ENCODE measurements around the gene IL6ST.
"Not testable (repeated sequence)": the region's sequence is repeated elsewhere in the genome, so short reads cannot be mapped to it uniquely, and the experiment has no call there.

The IL6ST gene

GRCh38 chr5:55991768-55992486, 2.8 kb downstream of the IL6ST start:
- Histone ChIP-seq H4K20me1 (ENCODE audit: insufficient read depth, low read length) (peaks cover 12% of the 10 kb centered on the region), H3K27ac (ENCODE audit: low read length) (no peak overlapping the region), H3K79me2 (ENCODE audit: low read length) (peaks cover 11% of the 10 kb centered on the region)

DNA sequence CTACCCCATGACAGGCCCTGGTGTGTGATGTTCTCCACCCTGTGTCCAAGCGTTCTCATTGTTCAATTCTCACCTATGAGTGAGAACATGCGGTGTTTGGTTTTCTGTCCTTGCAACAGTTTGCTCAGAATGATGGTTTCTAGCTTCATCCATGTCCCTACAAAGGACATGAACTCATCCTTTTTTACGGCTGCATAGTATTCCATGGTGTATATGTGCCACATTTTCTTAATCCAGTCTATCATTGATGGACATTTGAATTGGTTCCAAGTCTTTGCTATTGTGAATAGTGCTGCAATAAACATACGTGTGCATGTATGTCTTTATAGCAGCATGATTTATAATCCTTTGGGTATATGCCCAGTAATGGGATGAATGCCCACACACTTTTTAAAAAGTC, 3.9 kb downstream of the IL6ST start:
- not testable (repeated sequence) for H3K27me3 ChIP-seq (ENCODE audit: low read depth, low read length); H3K4me3 ChIP-seq (ENCODE audit: low read length); H3K4me2 ChIP-seq (ENCODE audit: low read length); H2AFZ ChIP-seq (ENCODE audit: low read depth, low read length); H3K9me3 ChIP-seq (ENCODE audit: insufficient read depth, low read length); H3K27ac ChIP-seq (ENCODE audit: low read length); H3K4me1 ChIP-seq (ENCODE audit: low read length); H3K9ac ChIP-seq (ENCODE audit: low read length)
- peaks cover 12% of the 10 kb centered on the region for H4K20me1 ChIP-seq (ENCODE audit: insufficient read depth, low read length)
- H3K79me2 ChIP-seq (ENCODE audit: low read length): peaks cover 11% of the 10 kb centered on the region
- H3K36me3 ChIP-seq (replicated peaks; ENCODE audit: low read depth, low read length): peaks cover 12% of the 10 kb centered on the region

More at GRCh38 chr5:55991768-55992486, 2.8 kb downstream of the IL6ST start:
- Histone ChIP-seq H3K36me3 (replicated peaks; ENCODE audit: low read depth, low read length) (peaks cover 6% of the 10 kb centered on the region), H3K9me3 (ENCODE audit: insufficient read depth, low read length) (no peaks in the 10 kb centered on the region; the same call in 1 of the 2 replicates), H2AFZ (ENCODE audit: low read depth, low read length) (no peak overlapping the region), H3K27me3 (ENCODE audit: low read depth, low read length) (peaks cover 8% of the 10 kb centered on the region; the same call in 1 of the 2 replicates), H3K4me1 (ENCODE audit: low read length) (peaks cover 5% of the 10 kb centered on the region; the same call in 1 of the 2 replicates), H3K9ac (ENCODE audit: low read length) (no peak overlapping the region), H3K4me2 (ENCODE audit: low read length) (no peak overlapping the region), H3K4me3 (ENCODE audit: low read length) (no peak overlapping the region)
- no peak for TF ChIP-seq EZH2phosphoT487 (IDR thresholded peaks at IDR 0.05; ENCODE audit: low read depth)
- no peak for TF ChIP-seq CTCF (IDR thresholded peaks at IDR 0.05; ENCODE audit: low read depth, low read length)

DNA sequence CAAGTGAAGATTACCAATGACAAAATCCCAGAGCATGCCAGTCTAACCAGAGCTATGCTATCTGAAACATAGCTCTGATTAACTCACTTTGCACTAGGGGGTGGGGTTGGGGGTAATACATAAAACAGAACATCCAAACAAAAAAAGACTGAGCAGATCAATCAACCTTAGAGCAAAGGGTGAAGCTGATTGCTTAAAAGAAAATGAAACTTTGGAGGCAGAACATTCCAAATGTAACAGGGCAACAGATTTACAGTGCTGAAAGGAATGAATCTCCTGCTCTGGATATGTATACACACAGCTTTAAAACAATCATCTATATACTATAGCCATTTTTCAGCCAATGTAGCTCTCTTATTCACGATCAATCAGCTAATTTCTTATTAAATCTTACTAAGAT, 4.9 kb downstream of the IL6ST start:
- no peak overlapping the region for H3K27ac ChIP-seq (ENCODE audit: low read length)
- H3K36me3 ChIP-seq (replicated peaks; ENCODE audit: low read depth, low read length): peaks cover 12% of the 10 kb centered on the region
- H2AFZ ChIP-seq (ENCODE audit: low read depth, low read length): no peak overlapping the region
- H3K79me2 ChIP-seq (ENCODE audit: low read length): peaks cover 11% of the 10 kb centered on the region
- no peaks in the 10 kb centered on the region; the same call in 1 of the 2 replicates for H3K9me3 ChIP-seq (ENCODE audit: insufficient read depth, low read length)
- H3K27me3 ChIP-seq (ENCODE audit: low read depth, low read length): no peaks in the 10 kb centered on the region
- H3K9ac ChIP-seq (ENCODE audit: low read length): no peak overlapping the region
- peaks cover 5% of the 10 kb centered on the region; the same call in 1 of the 2 replicates for H3K4me1 ChIP-seq (ENCODE audit: low read length)
- no peak for TF ChIP-seq EZH2phosphoT487 (IDR thresholded peaks at IDR 0.05; ENCODE audit: low read depth)
- no peak for TF ChIP-seq CTCF (IDR thresholded peaks at IDR 0.05; ENCODE audit: low read depth, low read length)
- H4K20me1 ChIP-seq (ENCODE audit: insufficient read depth, low read length): peaks cover 12% of the 10 kb centered on the region
- H3K4me3 ChIP-seq (ENCODE audit: low read length): no peak overlapping the region
- H3K4me2 ChIP-seq (ENCODE audit: low read length): no peak overlapping the region

DNA sequence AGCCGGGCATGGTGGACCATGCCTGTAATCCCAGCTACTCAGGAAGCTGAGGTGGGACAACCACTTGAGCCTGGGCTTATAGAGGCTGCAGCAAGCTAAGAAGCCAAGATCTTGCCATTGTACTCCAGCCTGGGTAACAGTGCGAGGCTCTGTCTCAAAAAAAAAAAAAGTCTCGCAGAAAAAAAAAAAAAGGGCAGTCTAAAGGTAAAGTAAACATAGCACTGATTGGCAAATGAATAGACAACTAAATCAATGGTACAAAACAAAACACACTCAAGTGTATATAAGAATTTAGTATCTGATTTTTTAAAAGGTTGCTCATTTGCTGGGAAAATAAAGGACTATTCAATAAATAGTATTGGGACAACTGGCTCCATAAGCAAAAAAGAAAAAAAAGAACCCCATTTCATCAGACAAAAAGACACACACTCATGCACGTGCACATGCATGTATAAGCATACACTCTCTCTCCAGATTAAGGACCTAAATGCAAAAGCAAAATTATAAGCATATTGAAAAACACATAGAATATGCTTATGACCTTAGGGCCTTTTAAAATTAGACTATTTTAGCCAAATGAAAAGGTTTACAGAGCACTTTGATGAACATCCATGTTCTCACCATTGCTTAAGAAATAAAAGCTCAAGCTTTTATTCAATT, 5.7 kb downstream of the IL6ST start:
- no peak overlapping the region for H3K27ac ChIP-seq (ENCODE audit: low read length)
- H3K9ac ChIP-seq (ENCODE audit: low read length): no peak overlapping the region
- TF ChIP-seq CTCF (IDR thresholded peaks at IDR 0.05; ENCODE audit: low read depth, low read length) (no peak), EZH2phosphoT487 (IDR thresholded peaks at IDR 0.05; ENCODE audit: low read depth) (no peak)
- no peaks in the 10 kb centered on the region; the same call in 1 of the 2 replicates for H3K9me3 ChIP-seq (ENCODE audit: insufficient read depth, low read length)
- H2AFZ ChIP-seq (ENCODE audit: low read depth, low read length): no peak overlapping the region
- no peak overlapping the region for H3K4me2 ChIP-seq (ENCODE audit: low read length)
- H3K4me3 ChIP-seq (ENCODE audit: low read length): no peak overlapping the region
- peaks cover 7% of the 10 kb centered on the region; the same call in 1 of the 2 replicates for H3K79me2 ChIP-seq (ENCODE audit: low read length)
- peaks cover 12% of the 10 kb centered on the region for H3K36me3 ChIP-seq (replicated peaks; ENCODE audit: low read depth, low read length)
- peaks cover 5% of the 10 kb centered on the region; the same call in 1 of the 2 replicates for H3K4me1 ChIP-seq (ENCODE audit: low read length)
- H3K27me3 ChIP-seq (ENCODE audit: low read depth, low read length): no peaks in the 10 kb centered on the region
- peaks cover 12% of the 10 kb centered on the region for H4K20me1 ChIP-seq (ENCODE audit: insufficient read depth, low read length)

DNA sequence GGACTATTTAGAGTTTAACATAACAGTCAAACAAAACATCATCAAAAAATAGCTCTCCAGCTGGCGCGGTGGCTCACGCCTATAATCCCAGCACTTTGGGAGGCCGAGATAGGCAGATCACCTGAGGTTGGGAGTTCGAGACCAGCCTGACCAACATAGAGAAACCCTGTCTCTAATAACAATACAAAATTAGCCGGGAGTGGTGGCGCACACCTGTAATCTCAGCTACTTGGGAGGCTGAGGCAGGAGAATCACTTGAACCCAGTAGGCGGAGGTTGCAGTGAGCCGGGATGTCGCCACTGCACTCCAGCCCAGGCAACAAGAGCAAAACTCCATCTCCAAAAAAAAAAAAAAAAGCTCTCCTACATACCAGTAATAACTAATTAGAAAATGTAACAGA, 6.3 kb downstream of the IL6ST start:
- not testable (repeated sequence) for H3K4me2 ChIP-seq (ENCODE audit: low read length); H3K79me2 ChIP-seq (ENCODE audit: low read length); H3K27me3 ChIP-seq (ENCODE audit: low read depth, low read length); H3K4me3 ChIP-seq (ENCODE audit: low read length); H3K27ac ChIP-seq (ENCODE audit: low read length); H3K9ac ChIP-seq (ENCODE audit: low read length); H2AFZ ChIP-seq (ENCODE audit: low read depth, low read length); H3K9me3 ChIP-seq (ENCODE audit: insufficient read depth, low read length); H3K4me1 ChIP-seq (ENCODE audit: low read length)
- Histone ChIP-seq H4K20me1 (ENCODE audit: insufficient read depth, low read length) (peaks cover 12% of the 10 kb centered on the region), H3K36me3 (replicated peaks; ENCODE audit: low read depth, low read length) (peaks cover 12% of the 10 kb centered on the region)
